GM04504 (cell line): ENCODE data around the gene DNHD1.

ENCODE experiments used
- DNase-seq: peaks from one replicate; pipeline ENCODE4 v3.0.0-alpha.2; 2012; ENCODE audit warnings: low read depth

DNHD1 gene, protein sequence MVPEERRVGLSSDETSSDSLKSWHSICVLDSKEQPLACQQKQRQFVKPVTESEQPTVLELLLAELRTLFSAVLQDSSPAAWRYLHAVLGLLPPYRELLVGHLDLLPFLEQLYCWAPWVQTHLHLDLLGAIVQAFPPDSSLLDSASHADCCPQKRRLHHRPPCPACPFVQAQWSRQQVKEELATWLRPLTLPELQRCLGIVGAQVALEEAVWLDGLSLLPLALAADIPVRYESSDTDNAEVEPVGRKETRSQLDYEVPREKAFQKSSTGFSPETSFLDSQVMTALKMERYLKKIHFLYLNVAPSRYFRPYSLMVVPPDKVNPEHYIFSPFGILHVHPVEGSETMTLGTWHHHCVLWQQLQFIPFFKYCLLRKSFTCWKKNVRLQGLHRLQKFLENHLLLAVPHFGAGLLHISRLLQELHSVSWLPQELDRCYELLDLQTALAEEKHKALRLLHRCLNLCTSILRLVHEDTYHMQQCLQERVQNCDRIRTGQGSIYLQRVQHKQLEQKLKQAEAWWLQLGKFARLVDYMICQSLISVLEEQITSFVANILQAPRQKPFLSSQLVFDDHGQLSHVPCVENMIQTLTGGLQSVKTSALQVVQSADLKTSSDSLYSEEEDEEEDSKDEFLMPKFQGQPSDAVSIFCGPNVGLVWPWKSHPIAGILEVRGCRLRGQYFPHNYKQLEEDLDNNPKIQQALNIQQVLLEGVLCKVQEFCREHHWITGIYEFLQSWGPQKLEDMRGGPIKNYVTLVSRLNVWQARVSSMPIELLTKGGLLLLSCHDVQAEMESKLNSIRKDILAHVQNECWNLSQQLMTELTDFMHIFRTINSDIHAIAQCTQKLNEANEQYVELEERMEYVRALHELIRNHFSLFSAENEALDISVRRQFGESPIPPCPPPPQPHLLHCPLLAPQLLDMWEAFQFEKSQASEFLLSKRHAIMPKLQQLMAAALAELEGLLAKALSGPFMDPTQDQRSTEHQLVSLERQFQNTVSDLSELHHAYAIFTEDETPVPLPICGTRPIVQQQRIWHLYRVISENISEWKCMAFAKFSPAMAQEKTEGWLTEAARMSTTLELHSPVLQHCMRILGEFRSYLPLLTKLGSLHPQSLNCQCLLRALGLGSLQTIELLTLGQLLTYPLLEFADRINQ (N-terminal part only)

DNA sequence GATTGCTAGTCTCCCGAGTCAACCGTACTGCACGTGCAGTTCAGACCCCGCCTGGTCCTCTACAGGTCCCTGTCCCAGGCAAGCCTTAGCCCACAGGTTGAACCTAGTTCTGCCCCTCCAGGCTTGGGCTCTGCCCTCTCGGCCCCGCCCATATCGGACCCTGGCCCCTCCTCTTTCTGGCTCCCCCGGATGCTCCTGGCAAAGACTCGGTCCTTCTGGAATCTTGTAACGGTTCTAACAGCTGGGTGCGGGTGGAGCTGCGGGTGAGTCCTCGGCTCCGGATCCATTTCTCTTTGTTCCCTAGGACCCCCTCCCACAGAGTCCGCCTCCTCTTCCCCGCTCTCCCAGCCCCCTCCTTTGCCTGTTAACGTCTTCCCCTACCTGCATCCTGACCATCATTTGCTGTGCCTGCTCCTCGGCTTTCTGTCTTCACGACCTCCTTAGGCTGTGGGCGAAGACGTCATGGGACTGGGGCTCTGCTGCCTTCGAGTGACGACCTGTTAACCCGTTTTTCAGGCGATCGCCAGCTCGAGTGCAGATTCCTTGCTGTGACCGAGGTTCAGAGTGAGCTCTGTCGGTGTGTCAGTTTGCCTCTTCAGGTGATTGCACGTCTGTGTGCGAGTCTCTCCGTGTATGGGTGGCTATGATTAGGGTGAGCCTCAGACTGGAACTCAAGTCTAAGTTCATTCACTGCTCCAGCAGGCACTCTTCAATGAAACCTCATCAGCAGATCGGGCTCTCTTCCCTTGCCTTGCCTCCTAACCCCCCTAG, at the start of gene DNHD1:
Gene DNHD1 (plus strand): TSS at position 212 of the 771 bp plus-strand sequence. CDS start 936 bp downstream, outside the sequence.
- no peak for DNase-seq

DNA sequence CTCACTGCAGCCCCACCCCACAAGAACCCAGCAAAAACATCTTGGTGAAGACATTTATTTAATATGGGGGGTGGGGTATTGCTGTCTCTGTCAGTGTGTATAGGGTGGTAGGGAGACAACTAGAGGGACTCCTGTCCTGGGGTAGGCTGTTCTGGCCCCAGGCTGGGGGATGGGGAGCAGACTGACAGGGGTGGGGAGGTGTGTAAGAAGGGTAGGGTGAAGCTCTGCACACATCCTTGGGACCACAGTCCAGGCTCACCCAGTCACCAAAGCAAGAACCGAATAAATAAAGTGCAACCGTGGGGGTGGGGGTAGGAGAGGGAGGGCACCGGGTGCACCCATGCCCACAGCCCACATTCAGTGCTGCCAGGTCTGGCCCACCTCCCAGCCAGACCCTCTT, 48.5 kb upstream of the DNHD1 start:
- no peak for DNase-seq

DNA sequence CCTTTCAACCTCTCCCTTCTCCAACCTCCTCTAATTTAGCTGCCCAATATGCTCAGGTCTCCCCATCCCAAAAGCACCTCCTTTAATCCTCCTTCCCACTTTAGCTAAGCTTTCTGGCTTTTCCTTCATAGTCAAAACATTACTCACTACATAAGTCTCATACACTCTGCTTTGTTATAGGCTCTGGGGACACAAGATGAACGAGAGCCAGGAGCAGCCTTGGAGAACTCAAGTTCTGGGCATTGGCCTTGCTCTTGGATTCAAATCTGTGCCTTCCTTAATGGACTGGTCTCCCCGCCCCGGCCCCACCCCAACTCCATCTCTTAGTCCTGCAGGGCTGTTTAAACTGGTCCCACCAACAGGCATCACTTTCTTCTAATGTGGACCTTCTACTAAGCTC, 44.9 kb upstream of the DNHD1 start:
- DNase-seq = no peak

DNA sequence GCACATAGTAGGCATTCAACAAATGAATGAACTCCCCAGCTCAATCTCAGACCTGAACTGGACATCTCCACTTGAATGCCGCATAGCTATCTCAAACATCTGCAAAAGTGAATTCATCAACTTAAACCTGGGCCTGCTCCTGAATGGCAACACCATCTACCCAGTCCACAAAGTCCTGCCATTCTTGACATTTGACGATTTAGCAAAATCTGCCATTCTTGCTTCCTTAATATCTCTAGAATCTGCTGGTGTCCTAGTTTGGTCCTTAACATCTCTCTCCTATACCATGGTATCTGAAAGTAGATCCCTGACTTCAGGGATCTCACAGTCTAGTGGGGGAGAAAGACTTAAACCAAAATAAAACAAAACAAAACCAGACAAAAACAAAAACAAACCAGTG, 43.9 kb upstream of the DNHD1 start:
- no peak for DNase-seq

DNA sequence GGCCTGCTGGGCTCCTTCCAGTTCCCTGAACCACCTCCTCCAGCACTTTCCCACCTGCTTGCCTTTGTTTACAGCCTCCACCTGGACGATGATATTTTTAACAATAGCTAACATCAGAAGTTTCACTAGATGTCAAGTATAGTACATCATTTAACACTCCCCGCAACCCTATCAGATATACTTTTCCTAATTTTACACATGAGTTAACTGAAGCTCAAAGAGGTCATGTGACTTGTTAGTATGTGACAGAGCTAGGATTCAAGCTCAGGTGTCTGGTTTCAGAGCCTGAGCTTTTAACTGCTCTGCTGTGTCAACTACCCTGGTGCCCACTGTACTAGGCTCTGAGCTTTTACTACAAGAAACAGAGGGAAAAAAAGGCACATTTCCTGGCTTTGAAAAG, 42.0 kb upstream of the DNHD1 start:
- no peak for DNase-seq

DNA sequence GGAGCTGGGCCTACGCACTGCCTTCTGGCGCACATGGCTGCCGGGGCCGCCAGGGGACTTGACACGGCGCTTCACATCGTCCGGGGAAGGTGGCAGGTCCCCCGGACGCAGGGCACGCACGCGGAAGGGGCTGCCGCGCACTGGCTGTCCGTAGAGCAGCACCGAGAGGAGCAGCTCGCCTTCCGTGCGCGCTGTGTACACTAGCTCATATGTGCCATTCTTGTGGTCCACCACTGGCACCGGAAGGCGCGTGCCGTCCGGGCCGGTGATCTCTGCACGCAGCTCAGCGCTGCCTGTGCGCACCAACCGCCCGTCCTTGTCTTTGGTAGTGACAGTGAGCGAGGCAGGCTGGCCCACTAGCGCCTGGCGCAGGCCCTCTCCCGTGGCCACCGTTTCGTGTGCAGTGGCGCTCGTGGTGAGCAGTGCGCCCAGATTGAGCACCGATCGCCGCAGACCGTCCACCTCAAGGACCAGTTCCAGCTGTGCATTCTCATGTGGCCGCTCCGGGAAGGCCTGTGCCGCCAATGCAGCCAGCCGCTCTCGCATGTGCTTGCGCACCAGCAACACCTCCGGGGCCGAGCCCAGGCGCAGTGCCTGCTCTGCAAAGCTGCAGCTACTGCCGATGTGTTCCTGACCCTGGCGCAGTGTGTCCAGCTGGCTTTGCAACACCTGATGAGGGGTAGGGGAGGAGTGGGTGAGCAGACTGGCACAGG, 40.6 kb upstream of the DNHD1 start:
- DNase-seq = no peak

DNA sequence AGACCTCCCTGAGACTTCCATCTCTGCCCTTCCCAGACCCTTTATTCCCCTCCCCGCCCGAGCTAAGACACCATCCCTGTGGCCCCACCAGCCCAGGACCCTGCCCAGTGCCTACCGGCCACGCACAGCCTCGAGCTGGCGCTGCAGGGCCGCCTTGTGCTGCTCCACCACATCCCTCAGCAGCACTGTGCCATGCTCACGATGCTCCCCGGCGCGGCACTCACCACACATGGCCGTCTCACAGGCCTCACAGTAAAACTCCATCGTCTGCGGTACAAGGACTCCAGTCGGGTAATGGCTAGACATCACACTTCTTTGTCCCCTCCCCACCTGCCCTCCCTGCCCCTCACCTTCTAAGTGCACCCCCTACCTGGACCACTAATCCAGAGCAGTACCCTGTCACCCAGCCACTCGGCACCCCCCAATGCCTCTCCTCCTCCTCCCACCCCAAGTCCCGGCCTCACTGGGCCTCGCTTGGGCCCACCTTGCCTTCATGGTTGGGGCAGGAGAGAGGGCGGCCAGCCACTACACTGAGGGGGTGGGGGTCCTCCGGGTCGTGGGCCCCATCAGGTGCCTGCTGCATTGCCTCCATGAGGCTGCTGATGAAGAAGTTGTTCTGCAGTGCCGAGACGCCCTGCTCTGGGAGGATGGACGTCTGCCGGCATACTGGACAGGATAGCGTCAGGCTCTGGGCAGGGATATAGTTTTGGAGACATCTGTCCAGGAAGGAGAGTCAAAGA, 39.3 kb upstream of the DNHD1 start:
- DNase-seq = no peak

DNA sequence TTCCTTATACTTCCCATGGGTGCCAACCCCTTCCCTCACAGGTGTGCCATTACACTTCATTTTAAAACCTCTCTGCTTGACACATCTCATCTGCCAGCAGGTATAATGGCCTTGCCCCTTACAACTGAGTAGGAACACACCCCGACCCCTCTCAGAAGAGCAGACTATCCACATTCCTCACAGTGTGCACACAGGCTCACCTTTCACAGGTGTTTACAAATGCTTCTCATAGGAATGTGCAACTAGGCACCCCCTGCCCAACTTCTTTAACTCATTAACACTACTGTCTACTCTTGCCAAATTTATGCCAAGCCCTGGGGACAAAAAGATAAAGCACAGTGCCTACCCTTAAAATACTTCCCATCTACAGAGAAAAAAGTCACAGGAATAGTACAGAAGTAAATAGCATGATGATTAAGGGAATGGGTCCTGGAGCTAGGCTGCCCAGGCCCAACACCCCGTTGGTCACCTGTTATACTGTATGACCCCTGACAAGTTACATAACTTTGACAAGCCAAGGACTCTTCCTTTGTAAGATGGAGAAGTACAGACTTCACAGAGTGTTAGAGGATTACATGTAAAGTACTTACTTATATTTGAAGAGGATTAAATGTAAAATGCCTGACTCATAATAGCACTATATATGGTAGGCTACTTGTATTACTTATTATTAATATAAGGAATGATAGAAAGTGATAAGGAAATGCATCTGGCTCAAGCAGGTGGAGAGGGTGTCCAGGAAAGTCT, 38.6 kb upstream of the DNHD1 start:
- DNase-seq = no peak

DNA sequence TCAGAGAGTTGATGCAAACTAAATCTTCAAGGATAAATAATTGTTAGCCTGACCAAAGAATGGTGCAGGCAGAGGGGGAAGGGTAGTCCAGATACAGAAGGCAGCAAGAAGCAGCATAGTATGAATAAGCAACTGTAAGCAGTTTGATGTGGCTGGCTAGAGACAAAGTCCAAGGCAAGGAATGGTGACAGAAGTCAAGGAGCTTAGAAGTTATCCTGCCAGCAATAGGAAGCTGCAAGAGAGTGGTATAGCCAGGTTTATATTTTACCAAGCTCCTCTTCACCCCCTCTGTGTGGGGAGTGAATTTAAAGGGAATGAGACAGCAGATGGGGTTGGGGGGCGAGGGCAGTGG, 38.0 kb upstream of the DNHD1 start:
- no peak for DNase-seq

DNA sequence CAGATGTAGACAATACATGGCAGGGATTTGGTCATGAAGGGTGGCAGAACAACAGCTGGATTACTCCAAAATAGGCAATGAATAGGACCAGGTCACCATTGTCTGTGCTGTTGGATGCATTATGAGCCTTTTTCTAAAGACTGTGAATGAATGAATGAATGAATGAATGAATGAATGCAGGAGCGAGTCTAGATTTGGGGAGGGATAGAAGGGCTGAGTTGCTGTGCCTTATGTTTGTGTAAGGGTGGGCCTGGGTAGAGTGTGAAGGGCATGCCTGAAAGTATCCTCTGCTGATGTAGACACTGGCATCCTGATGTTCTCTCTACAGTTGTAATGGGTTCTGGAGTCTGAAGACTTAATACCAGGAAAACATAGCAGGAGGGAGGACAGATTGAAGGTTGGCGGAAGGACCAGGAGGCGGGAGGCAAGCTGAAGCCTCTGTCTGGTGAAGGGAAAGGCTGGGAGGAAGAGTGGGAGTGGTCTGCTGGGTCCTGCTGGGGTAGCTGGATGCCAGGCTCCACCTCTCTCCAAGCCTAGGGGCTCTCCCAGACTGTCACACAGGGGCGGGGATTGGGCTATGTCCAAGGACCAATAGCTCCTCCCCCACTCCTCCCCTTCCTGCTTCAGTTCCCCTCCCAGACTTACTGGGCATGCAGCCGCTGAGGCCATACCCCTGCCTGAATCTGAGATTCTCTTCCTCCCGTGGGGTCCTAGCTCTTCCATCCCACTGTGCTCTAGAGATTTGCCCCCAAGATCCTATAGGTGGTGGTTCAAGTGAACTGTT, 28.2 kb upstream of the DNHD1 start:
- DNase-seq = no peak

DNA sequence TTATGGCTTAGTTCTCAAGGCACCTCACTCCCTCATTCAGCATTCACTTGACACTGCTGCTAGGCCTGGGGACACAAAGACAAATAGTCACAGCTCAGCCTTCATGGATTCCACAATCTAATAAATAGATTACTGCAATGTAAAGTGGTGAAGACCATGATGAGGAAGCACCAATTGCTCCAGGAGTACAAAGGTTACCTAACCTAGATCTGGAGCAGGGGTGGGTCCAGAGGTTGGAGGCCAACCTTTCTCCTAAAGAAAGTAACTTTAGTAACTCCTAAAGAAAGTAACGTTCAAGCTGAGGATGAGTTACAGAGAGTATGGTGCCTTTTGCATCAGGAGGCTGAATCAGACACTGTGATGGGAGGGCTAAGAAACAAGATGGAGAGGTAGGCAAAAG, 27.5 kb upstream of the DNHD1 start:
- DNase-seq = no peak

DNA sequence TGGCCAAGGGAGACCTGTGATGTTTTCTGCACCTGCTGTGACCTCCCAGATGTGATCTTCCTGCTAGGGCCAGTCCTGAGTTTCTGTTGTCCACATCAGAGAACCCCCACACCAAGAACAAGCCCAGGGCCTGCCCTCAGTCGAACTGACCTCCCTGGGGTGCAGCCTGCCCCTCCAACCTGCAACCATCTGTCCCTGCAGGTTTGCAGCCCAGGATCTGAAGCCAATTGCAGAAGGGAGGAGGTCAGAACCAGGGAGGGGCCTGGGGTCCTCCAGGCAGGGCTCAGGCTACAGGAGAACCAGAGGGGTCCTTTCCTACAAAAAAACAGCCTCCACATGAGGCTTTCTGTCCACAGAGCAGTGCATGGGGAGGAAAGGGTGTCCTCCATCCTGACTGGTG, 24.1 kb upstream of the DNHD1 start:
- DNase-seq = no peak

DNA sequence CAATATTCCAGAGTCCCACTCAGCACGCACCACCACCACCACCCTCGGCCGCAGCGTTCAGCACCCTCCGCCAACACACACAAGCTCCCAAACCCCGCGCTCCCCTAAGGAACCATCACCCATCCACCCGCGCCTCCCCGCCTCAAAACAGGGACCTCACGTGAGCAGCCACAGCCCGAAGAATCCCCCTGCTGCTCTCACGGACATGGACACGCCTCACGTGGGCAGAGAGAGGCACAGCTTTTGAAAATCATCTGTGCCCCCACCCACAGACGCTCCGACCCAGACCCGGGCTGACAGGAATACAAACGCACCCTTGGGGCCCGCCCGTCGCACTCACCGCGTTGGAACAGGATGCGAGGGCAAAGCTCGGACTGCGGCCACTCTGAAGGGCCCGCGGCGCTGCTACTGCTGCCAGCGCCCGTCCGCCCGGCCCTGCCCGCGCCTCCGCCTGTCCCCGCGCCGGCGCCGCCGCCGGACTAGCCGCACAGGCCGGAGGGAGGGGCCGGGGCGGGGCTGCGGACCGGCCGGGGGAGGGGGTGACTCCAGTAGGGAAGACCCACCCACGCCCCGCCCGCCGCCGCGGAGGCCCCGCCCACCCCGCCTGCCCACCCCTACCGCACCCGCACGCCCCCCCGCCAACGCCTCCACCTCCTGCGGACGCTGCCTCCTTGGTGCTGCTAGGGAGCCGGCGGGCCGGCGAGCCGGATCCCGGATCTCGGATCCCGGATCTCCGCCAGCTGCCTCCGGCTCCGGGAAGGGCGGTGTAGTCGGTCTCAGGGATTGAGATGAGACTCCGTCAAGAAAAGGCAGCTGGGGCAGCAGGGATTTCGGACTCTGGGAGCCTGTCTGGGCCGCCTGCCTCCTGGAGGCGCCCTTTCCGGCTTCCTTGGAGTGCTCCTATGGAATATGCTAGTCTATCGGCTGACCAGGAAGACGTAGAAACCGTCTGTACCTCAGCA, 23.3 kb upstream of the DNHD1 start, which contains the start of gene TRIM3:
Gene TRIM3 (minus strand): TSS at position 491 of the 962 bp plus-strand sequence. CDS start 8,246 bp downstream, outside the sequence.
- peak; percentile 75 for DNase-seq

DNA sequence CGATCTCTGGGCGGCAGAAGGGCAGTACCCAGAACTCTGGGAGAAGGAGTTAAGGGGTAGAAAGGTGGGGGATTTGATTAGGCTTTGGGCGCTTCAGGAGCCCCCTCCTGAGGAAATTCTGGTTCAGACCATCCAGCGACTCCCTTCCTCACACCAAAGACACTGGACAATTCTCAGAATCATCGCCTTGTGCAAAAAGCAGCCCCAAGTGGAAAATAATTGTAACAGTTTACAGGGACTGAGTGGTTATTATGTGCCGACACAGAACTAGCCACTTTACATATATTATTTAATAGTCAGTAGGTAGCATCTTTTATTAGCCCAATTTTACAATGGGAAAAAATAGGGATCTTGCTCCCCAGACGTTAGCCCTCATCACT, 22.7 kb upstream of the DNHD1 start:
- DNase-seq = no peak

DNA sequence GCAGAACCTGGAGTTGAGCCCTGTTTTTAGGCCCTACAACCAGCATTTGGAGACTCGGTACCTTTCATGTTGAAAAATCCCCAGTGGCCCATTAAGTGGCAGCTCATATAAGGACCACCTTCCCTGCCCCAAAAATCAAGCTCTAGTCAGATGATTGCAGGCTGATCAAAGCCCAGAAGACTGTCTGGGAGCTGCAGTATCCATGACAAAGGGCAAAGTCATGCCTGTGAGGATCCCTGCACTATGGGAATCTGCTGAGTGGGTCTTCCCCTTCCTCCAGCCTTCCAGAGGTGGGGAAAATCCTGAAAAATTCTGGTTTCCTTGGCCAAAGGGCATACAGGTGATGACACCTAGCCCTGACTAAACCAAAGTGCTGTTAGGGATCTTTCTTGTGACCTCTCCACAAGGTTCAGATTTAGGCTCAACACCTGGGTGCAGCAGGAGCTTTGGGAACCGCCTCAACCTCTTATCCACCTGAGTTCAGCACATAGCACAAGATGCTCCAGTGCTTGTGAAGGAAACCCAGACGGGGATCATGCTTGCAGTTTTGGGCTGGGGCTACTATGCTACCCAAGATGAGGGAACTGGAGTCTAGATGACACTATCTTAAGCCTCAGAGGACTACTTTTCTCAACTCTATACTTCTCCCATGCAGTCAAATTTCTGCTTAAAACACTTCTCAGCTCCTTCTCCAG, 22.1 kb upstream of the DNHD1 start:
- DNase-seq = no peak

DNA sequence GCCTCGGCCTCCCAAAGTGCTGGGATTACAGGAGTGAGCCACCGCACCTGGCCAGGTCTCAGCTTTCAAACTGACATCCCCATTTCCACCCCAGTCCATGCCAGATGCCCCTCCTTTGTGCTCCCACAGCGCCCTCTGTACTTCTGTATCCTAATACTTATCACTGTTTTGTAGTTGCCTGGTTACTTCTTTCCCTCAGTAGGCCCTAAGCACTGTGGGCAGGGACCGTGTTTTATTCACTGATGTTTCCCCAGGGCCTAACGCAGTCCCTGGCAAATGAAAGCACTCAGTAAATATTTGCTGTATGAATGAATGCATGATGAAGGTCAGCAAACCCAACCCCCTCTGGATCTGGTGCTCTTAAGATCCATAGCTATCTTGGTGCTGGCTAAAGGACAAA, 21.1 kb upstream of the DNHD1 start:
- DNase-seq = no peak

DNA sequence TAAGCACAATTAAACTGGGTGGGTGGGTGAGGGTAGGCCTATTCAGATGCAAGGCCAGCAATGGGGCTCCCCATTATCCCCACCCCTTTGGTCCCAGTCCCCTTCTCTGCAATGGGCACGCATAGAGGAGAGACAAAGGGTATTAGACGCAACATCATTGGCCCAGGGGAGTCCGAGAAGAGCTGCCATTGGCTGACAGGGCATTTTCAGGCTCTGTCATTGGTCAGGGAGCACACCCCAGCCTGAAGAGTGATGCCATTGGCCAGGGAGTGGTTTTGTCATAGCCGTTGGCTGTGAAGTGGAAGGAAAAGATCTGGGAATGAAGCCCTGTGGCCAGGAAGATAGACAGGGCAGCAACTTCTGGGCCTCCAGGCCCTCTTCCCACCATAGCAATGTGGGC, 20.5 kb upstream of the DNHD1 start:
- no peak for DNase-seq
